Sigmoid colon (tissue), 4 donors: ENCODE results near the gene PPP4R3B.

Experiments used
- CTCF ChIP-seq, 4 experiments: fragments of 450-650 bp in 3 of 4; fragments of 200-600 bp in 1 of 4; IDR thresholded peaks; one replicate each; pipeline ENCODE4 v1.5.1; 2016 to 2019; ENCODE audit warnings: antibody characterized with exemption in 4 of 4, mild to moderate bottlenecking in 3 of 4, moderate library complexity in 2 of 4
- EP300 ChIP-seq, 4 donors: sonication (generic); formaldehyde crosslinking; IDR thresholded peaks; one replicate each; pipeline ENCODE4 v1.6.1; 2017; ENCODE audit warnings: antibody characterized with exemption in 4 of 4
- POLR2A ChIP-seq, 2 donors: fragments of 450-650 bp; IDR thresholded peaks; one replicate each; pipeline ENCODE4 v1.6.1; 2016; ENCODE audit warnings: antibody characterized with exemption in 2 of 2, mild to moderate bottlenecking in 2 of 2, moderate library complexity in 2 of 2
- POLR2AphosphoS5 ChIP-seq, 4 donors: sonication (generic); formaldehyde crosslinking; IDR thresholded peaks; one replicate each; pipeline ENCODE4 v1.6.1; 2017; ENCODE audit warnings: antibody characterized with exemption in 4 of 4

GRCh38 chr2:55620123-55620779 is 2.8 kb upstream of the PPP4R3B start:
- no peak for TF ChIP-seq CTCF (IDR thresholded peaks at IDR 0.05)
- TF ChIP-seq POLR2A (IDR thresholded peaks at IDR 0.05) = no peak
- TF ChIP-seq EP300 (IDR thresholded peaks at IDR 0.05) = no peak
- TF ChIP-seq POLR2AphosphoS5 (IDR thresholded peaks at IDR 0.05) = no peak
